HG03378 (cell line): ENCODE results near the gene SKI.
A peak's percentile ranks its signal among the peaks of the same experiment; 100 is the strongest.

ENCODE experiments used
- ATAC-seq: cut with Tn5 transposase; IDR thresholded peaks from one replicate; pipeline ENCODE4 v1.9.1; 2021; ENCODE audit warnings: mild to moderate bottlenecking, moderate library complexity; ENCODE audit not compliant: unreplicated experiment

Gene SKI

DNA sequence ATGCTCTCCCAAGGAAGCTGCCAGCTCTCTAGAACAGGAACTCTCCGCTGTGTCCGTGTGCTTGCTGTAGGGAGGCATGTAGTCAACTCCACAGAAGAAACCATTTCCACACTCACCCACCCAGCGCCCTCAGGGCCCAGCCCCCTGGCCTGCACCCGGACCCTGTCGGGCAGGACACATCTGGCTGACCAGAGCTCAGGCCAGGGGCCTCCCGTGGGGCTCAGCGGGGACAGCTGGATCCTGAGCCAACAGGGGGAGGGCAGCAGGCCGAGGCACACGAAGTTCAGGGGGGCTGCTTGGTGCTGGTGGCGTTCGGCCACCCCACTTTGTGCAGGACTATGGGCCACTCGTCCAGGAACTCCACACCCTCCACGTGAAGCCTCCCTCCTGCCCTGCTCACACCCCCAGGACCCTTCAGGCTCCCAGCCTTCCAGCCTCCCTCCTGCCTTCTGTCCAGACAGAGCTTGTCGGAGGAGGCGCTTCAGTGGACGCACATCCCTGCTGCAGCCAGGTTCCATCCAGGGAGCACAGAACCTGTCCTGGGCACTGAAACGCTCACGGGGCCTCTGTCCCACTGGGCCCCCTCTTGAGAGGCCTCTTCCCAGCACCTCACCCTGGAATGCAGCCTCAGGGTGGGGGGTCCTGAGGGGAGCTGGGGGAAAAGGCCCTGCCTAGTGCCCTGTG is 18.6 kb upstream of the SKI start:
- no peak for ATAC-seq

- ATAC-seq = no peak
Measured at GRCh38 chr1:2210084-2210653, 17.9 kb upstream of the SKI start.

DNA sequence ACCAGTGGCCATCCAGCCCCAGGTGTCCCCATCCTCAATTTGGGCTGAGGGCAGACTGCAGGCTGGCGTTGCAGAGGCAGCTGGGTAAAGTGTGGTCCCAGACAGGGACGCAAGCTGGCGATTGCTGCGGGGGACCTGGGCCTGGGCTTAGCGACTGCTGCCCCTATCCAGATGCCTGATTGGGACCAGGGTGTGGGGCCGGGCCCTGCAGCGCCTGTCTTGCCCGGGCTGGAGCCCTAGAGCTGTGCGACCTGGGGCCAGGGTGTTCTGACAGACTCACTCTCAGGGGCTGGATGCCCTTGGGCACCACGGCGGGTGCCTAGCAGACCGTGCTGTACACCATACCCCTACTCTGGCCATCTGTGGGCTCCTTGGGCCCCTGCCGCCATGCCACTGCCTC is 17.3 kb upstream of the SKI start:
- ATAC-seq = no peak

- no peak for ATAC-seq
Measured at GRCh38 chr1:2212274-2212531, 15.9 kb upstream of the SKI start.

DNA sequence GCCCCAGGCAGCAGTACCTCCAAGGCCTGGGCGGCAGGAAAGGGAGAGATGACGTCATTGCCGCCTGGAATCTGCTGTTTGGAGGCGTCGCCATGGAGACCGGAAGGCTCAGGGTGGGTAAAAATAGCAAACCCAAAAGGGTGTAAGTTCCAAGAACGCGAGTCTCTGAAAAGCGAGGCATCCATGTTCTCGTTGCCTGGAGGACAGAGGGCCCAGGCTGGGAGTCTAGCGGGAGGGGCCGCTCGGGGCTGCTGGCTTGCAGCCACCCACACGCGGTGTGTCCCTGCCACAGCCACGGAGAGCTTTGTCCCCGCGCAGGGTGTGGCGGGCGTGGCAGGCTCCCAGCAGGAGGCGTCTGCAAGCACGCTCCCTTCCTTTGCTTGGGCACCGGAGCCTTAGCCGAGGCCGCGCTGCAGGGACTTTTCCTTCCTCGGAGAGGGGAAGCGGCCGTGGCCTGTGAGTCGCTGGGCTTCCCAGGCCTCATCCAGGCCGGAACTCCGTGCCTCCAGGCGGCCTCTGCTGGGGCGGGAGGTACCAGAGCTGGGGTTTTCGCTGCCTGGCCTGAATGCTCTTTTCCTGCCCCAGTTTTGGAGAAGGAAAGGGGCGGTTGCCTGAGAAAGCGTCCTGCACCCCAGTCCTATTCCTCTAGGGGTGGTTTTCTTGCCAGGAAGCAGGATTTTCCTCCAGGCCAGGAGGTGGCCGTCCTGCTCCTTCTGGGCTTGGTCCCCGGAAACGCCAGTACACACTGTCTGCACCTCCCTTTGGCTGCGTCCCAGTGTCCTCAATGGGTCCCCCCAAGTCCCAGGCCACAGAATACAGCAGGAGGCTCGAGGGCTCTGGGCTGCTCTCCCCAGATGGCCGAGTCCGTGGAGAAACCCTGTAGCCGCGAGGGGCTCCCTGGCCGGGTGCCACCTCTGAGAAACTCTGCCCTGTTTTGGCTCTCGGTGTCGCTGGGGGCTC is 15.3 kb upstream of the SKI start:
- no peak for ATAC-seq

GRCh38 chr1:2213576-2214505 is 14.3 kb upstream of the SKI start:
- no peak for ATAC-seq

- ATAC-seq = no peak
Measured at GRCh38 chr1:2214541-2215241, 13.4 kb upstream of the SKI start.

DNA sequence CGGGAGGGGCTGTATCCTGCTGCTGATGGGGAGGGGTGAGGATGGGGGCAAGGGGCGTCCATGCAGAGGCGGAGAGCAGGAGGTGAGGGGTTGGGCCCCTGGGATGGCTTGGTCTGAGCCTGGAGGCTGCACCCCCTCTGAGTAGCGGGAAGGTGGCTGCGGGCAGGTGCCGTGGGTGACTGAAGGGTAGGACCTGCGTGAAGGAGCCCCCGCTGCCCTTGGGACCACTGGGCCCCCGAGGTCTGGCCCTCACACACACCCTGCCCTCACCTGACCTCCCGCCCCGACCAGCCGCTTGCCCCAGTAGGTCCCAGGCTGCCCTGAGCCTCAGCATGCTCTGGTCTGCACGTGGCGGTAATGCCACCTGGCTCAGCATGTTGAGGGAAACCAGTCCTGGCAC is 12.8 kb upstream of the SKI start:
- ATAC-seq = no peak

DNA sequence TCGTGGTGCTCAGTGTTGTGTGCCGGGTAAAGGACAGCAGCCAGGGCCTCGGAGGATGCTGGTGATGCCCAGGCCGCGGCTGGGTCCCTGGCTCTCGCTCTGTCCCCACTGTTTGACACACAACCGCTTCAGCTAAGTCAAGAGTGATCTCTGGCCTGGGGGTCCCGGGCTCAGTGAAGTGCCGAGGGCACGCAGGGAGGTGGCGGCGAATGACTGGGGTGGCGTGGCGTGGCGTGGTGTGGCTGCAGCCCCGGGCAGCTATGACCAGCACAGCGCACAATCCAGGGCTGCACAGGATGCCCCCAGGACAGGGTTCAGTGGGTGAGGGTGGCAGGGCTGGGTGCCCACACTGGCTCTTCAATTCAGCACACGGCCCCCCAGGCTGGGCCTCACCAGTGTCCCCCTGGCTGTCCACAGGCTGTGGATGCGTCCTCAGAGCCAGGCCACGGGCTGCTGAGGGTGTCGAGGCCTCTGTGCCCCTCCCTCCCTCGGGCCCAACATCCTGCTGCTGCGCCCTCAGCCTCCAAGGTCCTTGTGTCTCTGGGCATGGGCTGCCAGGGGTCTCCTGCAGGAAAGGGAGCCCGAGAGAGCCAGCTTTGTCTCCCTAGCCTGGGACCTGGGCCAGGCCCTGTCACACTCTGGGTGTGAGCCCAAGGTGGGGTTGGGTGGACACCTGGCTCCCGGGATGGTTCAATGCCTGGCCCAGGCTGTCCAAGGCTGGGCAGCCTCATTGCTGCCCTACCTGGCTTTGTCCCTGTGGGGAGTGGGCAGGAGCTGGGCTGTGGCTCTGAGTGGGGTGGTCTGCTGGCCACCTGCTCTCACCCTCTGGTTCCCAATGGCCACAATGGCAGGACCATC is 12.0 kb upstream of the SKI start:
- ATAC-seq = no peak

GRCh38 chr1:2216767-2217058 is 11.4 kb upstream of the SKI start:
- no peak for ATAC-seq

- ATAC-seq = no peak
Measured at GRCh38 chr1:2221271-2221670, 6.8 kb upstream of the SKI start.

- ATAC-seq = no peak
Measured at GRCh38 chr1:2224170-2224584, 3.9 kb upstream of the SKI start.

- no peak for ATAC-seq
Measured at GRCh38 chr1:2224631-2225428, 3.3 kb upstream of the SKI start.

DNA sequence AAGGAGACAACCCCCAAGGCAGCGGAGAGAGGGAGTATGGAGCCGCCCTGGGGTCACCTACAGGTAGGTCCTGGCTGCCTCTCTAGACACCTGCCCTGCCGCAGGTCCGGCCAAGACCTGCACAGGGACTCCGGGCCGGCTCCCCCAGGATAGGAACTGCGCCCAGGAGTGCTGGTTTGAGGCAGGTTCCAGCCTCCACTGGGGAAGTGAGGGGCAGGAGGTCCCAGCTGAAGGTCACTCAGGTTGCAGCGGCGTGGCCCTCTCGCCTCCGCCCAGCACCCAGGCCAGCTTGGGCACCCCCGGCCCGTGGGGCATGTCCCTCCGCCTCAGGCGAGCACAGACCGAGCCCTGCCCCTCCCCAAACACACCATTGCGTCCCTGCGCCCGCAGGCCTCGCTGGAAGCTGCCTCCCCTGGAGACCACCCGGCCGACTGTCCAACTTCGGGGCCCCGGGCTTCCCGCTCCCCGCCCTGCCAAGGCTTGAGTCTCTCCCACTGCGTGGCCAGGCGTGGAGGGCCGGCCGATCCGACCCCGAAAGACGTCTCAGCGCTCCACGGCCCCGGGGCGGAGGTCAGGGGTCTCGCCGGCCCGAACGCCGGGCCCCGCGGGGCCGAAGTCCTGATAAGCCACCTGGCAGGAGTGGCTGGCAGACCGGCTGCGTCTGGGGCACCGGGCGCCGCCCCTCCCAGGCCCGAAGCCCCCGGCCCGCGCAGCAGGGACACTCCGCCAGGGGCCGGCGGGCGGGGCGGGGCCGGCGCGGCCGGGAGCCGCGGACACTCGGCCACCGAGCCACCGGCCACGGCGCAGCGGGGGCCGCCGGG is 1.4 kb upstream of the SKI start:
- no peak for ATAC-seq

DNA sequence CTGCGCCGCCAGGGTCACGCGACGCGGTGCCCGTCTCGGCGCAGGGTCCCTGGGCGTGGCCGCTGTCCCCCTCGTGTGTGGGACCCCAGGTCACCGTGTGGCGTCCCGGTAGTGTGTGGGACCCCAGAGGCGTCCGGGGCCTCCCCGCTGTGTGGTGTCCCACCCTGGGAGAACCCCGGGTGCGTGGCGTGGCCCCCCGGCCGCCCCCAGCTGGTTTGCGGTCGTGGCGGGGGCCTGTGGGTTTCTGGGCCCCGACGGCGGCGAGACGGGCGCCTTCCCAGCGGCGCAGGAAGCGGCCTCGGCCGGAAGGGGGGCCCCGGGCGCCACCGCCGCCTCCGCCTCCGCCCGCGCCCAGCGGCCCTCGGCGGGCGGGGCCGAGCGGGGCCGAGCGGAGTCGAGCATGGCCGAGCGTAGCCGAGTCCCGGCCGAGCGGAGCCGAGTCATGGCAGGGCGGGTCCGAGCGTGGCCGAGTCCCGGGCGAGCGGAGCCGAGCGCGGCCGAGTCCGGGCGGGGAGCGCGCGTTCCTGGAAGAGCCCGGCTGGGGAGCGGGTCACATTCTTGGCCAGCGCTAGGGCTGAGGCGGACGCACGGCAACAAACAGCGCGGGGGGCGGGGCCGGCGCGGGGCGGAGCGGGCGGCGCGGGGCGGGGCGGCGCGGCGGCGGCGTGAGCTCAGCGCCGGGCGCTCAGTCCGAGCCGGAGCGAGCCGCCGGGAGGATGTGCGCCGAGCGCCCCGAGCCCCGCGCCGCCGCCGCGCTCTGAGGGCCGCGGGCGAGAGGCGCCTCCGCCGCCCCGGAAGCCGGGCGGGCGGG is 568 bp upstream of the SKI start:
- peak; percentile 70 for ATAC-seq

GRCh38 chr1:2228694-2229036 is 546 bp downstream of the SKI start:
- no peak for ATAC-seq
